ENCODE results near the gene TEAD3.

TEAD3 gene

GRCh38 chr6:35428421-35429149 is 68.3 kb downstream of the TEAD3 start:
- in situ Hi-C loops (cut with HindIII; ENCODE audit: low sequenced_read_pairs): loop anchor here (10.0 kb wide), 1 partner anchor 84 kb away; the partner anchor contains the start of gene PPARD

GRCh38 chr6:35427851-35428321 is 69.0 kb downstream of the TEAD3 start:
- in situ Hi-C loops (cut with HindIII; ENCODE audit: low sequenced_read_pairs): loop anchor here (10.0 kb wide), 1 partner anchor 83 kb away; the partner anchor contains the start of gene PPARD

GRCh38 chr6:35427435-35427834 is 69.4 kb downstream of the TEAD3 start:
- in situ Hi-C loops (cut with HindIII; ENCODE audit: low sequenced_read_pairs): loop anchor here (10.0 kb wide), 1 partner anchor 83 kb away; the partner anchor contains the start of gene PPARD

- in situ Hi-C loops (cut with HindIII; ENCODE audit: low sequenced_read_pairs): loop anchor here (10.0 kb wide), 1 partner anchor 81 kb away; the partner anchor contains the start of gene PPARD
Measured at GRCh38 chr6:35426074-35426473, 70.8 kb downstream of the TEAD3 start.

GRCh38 chr6:35425284-35425683 is 71.6 kb downstream of the TEAD3 start:
- in situ Hi-C loops (cut with HindIII; ENCODE audit: low sequenced_read_pairs): loop anchor here (10.0 kb wide), 1 partner anchor 80 kb away; the partner anchor contains the start of gene PPARD

All from endothelial cell of hepatic sinusoid (primary cell).